OCI-LY1 (cell line): ENCODE data around the gene NAGA.

Experiments
- CTCF ChIP-seq: fragments of 200-600 bp; sonication (generic), shearing (Covaris generic); IDR thresholded peaks from 2 replicates; pipeline ENCODE4 v1.5.1; 2017; ENCODE audit warnings: mild to moderate bottlenecking, antibody characterized with exemption, low read length, moderate library complexity, mixed read lengths
- EZH2 ChIP-seq: fragments of 200-600 bp; sonication (generic), shearing (Covaris generic); IDR thresholded peaks from 2 replicates; pipeline ENCODE4 v1.8.0; 2017; ENCODE audit warnings: borderline replicate concordance, mixed run types, mild to moderate bottlenecking, antibody characterized with exemption, low read length, moderate library complexity, mixed read lengths

- TF ChIP-seq CTCF (no peak), EZH2 (no peak)
These were observed at the start of gene NAGA for GRCh38 chr22:42070517-42071422.
